HG03175 (cell line): ENCODE measurements around the gene PRR30.

Experiments used
- ATAC-seq: cut with Tn5 transposase; IDR thresholded peaks from one replicate; pipeline ENCODE4 v1.9.1; 2021; ENCODE audit warnings: mild to moderate bottlenecking, moderate library complexity; ENCODE audit not compliant: unreplicated experiment

The PRR30 gene

DNA sequence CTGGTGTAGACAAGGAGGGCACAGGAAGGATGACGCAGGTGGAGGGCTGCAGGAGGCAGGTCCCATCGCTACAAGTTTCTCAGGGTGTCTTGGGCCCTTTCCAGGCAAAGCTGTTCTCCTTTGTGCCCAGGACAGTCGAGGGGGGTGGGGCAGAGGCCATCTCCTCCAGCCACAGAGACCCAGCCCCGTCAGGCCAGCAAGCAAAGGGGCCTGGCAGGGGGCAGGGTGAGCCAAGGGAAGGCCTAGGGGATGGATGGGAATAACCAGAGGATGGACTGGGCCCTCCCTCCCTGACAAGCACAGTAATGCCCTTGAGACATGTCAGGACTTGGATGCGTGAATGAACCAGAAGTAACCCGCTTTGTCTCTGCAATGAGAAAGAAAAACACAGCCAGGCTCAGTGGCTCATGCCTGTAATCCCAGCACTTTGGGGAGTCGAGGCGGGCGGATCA is 15.9 kb upstream of the PRR30 start:
- no peak for ATAC-seq

GRCh38 chr2:27154488-27154887 is 15.3 kb upstream of the PRR30 start:
- no peak for ATAC-seq

- ATAC-seq, result no peak
These were observed 13.7 kb upstream of the PRR30 start for GRCh38 chr2:27152796-27153464.

GRCh38 chr2:27152102-27152795 is 13.0 kb upstream of the PRR30 start:
- ATAC-seq, result no peak

- ATAC-seq, result no peak
These were observed 11.5 kb upstream of the PRR30 start for GRCh38 chr2:27150639-27151230.

GRCh38 chr2:27149570-27150405 is 10.6 kb upstream of the PRR30 start:
- ATAC-seq, result no peak

GRCh38 chr2:27148801-27149439 is 9.7 kb upstream of the PRR30 start, which contains the start of gene TCF23:
TCF23 (plus strand) TSS chr2:27149004; CDS start chr2:27149134, 130 bp downstream.
- no peak for ATAC-seq

GRCh38 chr2:27147935-27148334 is 8.7 kb upstream of the PRR30 start:
- ATAC-seq, result no peak

- ATAC-seq, result no peak
These were observed 6.5 kb upstream of the PRR30 start for GRCh38 chr2:27145682-27146081.

DNA sequence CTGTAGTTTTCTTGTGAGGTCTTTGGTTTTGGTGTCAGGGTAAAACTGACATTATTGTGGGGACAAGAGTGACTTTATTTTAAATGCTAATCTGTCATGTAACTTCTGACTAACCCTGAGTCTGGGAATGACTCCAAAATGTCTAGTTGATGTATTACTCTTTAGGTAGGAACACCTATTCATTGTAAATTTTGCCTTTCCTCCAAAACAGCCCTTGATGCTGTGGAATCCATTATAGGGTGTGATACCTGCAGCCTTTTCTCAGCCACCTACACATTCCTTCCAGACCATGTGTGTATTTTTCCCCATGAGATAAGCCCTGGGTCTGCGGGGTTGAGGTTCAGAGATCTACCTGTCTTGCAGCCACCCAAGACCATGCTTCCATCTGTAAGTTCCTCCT is 4.1 kb upstream of the PRR30 start:
- ATAC-seq, result no peak

DNA sequence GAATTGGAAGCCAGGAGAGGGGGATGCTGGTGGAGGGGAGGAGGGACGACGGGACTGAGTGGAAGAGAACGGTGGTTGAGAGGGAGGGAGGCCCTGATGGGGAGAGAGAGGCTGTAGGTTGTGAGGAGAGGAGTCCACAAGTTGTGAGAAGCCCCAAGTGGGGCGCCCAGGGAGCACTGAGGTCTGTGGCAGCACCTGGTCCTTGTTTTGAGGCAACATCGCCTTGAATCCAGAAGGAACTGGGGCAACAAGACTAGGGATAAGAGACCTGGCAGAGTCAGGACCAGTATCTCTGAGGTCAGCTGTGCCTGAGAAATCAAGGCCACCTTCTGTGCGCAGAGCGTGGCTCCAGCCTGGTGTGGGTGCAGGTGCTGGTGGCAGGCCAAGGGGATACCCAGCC is 1.1 kb downstream of the PRR30 start:
- no peak for ATAC-seq

GRCh38 chr2:27137322-27137935 is 1.8 kb downstream of the PRR30 start:
- no peak for ATAC-seq

DNA sequence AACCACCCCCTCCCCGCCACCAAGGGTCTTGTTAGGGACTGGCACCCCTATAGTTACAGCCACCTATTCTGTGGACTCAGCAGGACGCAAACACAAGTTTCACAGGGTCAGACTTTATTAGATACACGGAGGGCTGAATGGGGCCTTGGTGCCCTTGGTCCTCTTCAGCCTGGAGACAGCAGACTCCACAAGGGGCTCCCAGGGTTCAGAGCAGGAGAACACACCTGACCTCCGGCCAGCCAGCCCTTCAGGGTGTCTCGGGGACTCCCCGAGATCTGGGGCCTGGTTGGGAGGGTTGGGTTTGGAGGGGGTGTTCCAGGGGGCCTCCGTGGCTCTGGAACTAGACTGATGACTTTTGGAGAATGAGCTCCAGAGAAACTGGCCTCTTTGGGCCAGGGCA is 2.5 kb downstream of the PRR30 start:
- no peak for ATAC-seq

DNA sequence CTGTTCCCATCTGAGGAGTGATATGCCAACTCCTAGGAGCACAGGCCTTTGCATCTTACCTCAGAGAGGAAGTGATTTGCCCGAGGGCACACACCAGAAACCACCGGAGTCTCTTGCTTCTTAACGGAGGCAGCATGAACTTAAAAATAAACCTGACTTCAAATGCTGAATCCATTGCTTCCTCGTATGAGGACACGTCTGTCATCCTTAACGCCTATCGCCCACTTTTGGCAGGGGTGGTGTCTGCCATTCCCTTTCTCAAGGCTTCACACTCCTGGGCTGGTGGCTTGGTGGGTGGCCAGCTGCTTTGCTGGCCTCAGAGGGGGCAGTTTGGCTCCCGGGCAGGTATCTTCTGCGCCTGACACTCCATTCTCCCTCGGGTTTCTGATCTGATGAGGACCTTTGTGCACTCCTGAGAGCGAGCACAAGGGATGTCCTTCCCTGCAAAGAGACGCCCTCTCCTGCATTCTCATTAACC is 3.7 kb downstream of the PRR30 start:
- ATAC-seq, result no peak

GRCh38 chr2:27134781-27135477 is 4.3 kb downstream of the PRR30 start:
- no peak for ATAC-seq

- ATAC-seq, result peak; percentile 89
These were observed 5.1 kb downstream of the PRR30 start, which contains the start of gene PREB for GRCh38 chr2:27133905-27134780. PREB (minus strand) TSS chr2:27134636; CDS start chr2:27134421, 215 bp downstream.

GRCh38 chr2:27133195-27133875 is 5.9 kb downstream of the PRR30 start:
- ATAC-seq, result no peak

DNA sequence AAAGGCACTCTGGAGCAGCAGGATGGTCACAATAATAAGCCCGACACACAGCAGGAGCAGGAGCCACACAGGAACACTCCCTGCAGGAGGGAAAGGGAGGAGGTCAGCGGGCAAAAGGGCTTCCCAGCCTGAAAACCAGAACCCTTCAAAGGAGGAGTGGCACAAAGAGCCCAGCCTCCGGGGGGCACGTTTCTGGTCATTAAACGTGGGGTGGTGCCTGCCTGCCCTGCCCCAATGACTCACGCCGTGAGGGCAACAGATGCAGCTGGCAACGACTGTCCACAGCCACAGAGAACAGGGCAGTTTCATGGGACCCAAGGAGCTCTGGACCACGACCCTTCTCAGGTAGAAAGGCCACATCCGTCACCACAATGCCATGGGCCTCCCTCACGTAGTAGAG is 7.8 kb downstream of the PRR30 start:
- no peak for ATAC-seq
